ENCODE measurements around the gene L3MBTL4.

L3MBTL4 gene

DNA sequence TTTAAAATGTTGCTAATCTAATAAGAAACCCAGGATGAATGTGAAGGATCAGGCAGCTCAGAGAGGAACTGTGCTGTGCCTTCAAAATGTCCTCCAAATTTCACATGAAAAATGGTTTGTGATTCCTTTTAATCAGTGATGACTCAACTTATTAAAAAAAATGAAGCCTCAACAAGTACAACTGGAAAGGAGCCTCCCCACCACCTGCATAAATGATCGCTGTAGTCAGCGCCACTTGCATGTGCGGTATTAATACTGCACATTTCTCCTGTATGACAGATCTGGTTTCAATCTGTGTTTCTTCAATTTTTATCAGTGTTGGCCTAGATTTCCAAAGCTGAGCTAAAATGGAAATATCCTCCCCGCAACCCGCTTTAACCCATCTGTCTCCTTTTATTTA, 404.4 kb downstream of the L3MBTL4 start:
- no peak for TF ChIP-seq CTCF (IDR thresholded peaks at IDR 0.05; ENCODE audit: borderline replicate concordance, insufficient read depth, low read depth, low read length)
- no peak overlapping the region for H3K4me3 ChIP-seq (ENCODE audit: low read depth, low read length)

- no peak for TF ChIP-seq CTCF (IDR thresholded peaks at IDR 0.05; ENCODE audit: borderline replicate concordance, insufficient read depth, low read depth, low read length)
- no peak overlapping the region for H3K4me3 ChIP-seq (ENCODE audit: low read depth, low read length)
These were observed 405.0 kb downstream of the L3MBTL4 start for GRCh38 chr18:6009756-6010155.

GRCh38 chr18:6004683-6005082, 410.0 kb downstream of the L3MBTL4 start:
- no peak overlapping the region for H3K4me3 ChIP-seq (ENCODE audit: low read depth, low read length)
- TF ChIP-seq CTCF (IDR thresholded peaks at IDR 0.05; ENCODE audit: borderline replicate concordance, insufficient read depth, low read depth, low read length) = no peak

DNA sequence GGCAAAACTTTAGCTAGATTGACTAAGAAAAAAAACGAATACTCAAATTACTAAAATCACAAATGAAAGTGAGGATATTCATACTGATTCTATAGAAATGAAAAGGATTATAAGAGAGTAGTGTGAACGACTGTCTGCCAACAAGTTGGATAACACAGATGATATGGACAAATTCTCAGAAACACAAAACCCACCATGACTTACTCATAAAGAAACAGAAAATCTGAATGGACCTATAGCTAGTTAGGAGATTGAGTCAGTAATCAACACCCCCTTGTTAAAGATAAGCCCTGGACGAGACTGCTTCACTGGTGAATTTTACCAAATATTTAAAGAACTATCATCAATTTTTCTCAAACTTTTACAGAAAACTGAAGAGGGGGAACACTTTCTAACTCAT, 410.6 kb downstream of the L3MBTL4 start:
- H3K4me3 ChIP-seq (ENCODE audit: low read depth, low read length) = no peak overlapping the region
- no peak for TF ChIP-seq CTCF (IDR thresholded peaks at IDR 0.05; ENCODE audit: borderline replicate concordance, insufficient read depth, low read depth, low read length)

GRCh38 chr18:6001867-6002266, 412.8 kb downstream of the L3MBTL4 start:
- no peak overlapping the region for H3K4me3 ChIP-seq (ENCODE audit: low read depth, low read length)
- no peak for TF ChIP-seq CTCF (IDR thresholded peaks at IDR 0.05; ENCODE audit: borderline replicate concordance, insufficient read depth, low read depth, low read length)

- H3K4me3 ChIP-seq (ENCODE audit: low read depth, low read length) = no peak overlapping the region
- TF ChIP-seq CTCF (IDR thresholded peaks at IDR 0.05; ENCODE audit: borderline replicate concordance, insufficient read depth, low read depth, low read length) = no peak
These were observed 415.8 kb downstream of the L3MBTL4 start for GRCh38 chr18:5998907-5999306.

DNA sequence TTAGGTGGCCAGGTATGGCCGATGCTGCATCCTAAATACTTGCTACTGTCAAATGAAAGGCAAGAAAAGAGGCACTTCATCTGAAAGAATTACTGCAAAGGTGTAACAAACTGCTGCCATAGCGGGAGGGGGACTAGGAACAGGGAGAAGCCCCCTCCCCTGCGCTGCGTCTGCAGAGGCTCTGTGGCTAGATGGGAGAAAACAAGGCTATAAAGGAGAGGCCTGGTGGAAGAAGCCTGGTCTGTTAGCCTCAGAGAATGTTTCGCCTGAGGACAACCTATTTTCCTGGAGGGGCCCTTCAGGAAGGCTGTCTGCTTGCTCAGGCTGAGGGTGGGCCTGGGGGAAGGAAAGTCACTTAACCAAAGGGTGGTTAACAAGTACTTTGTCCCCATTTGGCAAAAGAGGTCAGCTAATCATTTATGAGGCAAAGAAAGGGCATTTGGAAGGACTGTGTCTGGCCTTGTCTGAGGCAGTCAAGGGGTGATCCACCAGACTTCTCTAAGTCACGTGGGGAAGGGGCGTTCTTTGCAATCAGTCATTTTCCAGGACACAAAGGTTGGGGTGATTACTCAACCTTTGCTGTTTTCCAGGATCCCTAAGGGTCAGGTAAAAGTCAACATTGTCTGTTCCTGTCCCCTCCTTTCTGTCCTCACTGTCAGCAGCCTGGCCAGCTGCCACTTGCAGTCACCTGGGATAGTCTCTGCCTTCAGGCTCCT, 416.4 kb downstream of the L3MBTL4 start:
- no peak overlapping the region for H3K4me3 ChIP-seq (ENCODE audit: low read depth, low read length)
- TF ChIP-seq CTCF (IDR thresholded peaks at IDR 0.05; ENCODE audit: borderline replicate concordance, insufficient read depth, low read depth, low read length) = no peak
